ENCODE data around the gene NUDT15. TPM values are rescaled to one million over a fixed set of nuclear protein-coding genes. Genes with fewer than 3 reads are reported as not detected.

Gene NUDT15
- polyA plus RNA-seq, 3 donors, result 8.0 to 19.9 (median 11.2) TPM

- 68 to 96% (median 91%) methylated on average over 2 of the region's 2 CpGs for WGBS, 3 donors
- no peak overlapping the region for H3K27ac ChIP-seq (ENCODE audit: low read depth, low read length)
These were observed 48.7 kb downstream of the NUDT15 start for GRCh38 chr13:48086272-48086671.

DNA sequence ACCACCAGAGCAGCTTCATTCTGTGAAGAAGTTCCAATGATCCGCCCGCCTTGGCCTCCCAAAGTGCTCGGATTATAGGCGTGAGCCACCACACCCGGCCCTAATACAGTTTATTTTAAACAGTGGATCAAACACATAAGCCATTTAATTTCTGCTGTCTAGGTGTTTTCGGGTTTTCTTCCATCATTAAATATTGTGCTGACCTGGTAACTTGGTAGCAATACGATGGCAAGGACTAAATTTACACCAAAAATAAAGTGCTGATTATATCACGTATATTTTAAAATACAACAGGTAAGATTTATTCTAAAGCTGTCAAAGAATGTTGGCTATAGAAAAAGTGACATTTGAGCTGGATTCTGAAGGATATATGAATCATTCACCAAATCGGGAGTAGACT lies 56.1 kb downstream of the NUDT15 start:
- no peak overlapping the region for H3K27ac ChIP-seq (ENCODE audit: low read depth, low read length)
- 70 to 81% (median 74%) methylated on average over 9 of the region's 9 CpGs for WGBS, 3 donors

DNA sequence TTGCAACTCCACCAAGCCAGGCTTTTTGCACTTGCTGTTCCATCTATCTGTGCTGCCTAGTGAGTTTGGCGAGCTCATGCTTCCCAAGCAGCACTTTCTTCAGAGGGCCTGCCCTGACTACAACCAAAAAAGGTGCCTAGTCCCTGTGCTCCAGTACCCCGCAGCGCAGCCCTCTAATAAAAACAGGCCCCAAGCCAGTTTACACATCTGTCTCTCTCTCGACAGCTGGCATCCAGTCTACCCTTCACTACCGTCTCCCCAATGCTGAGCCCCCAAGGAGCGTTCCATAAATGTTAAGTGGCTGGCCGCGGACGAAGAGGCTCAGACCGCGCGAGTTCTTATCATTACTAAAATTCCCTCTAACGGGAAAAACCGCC lies 56.9 kb downstream of the NUDT15 start:
- 0 to 1% (median 0%) methylated on average over 14 of the region's 14 CpGs for WGBS, 3 donors
- H3K27ac ChIP-seq (ENCODE audit: low read depth, low read length), result no peak overlapping the region

DNA sequence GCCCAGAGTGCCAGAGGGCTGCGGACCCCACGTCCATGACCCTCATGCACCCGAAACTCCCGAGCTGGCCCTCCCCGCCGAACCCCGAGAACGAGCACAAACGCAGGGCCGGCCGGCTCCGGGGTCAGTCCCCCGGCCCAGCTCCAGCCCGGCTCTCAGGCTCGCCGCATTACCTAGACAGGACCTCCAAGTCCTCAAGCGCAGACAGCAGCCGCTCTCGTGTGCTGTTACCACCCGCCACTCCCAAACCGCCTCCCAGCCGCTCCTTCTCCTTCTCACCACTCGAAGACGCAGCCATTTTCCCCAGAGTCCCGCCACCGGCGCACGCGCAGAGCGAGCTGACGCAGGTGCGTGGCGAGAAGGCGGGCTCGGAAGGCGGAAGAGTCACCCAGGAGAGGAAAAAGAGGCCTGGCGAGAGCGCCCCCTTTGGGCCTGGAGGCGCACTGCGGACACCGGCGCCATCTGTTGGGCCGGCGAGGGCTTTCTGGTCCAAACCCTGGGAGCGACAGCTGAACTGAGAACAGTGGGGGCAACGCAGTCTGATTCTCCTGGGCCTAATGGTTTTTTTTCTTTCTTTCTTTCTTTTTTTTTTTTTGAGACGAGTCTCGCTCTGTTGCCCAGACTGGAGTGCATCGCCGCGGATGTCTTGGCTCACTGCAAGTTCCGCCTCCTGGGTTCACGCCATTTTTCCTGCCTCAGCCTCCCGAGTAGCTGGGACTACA lies 57.4 kb downstream of the NUDT15 start, which contains the start of gene MED4:
Gene MED4, minus strand, starts transcription at position 324 of the 722 bp plus-strand sequence. Its CDS starts 26 bp downstream, at position 298.
- WGBS, 3 donors, result 8 to 10% (median 9%) methylated on average over 52 to 54 of the region's 54 CpGs
- H3K27ac ChIP-seq (ENCODE audit: low read depth, low read length), result no peak within 1 kb of the TSS

- WGBS, 3 donors, result 24 to 74% (median 61%) methylated on average over 3 of the region's 3 CpGs
- no peak overlapping the region for H3K27ac ChIP-seq (ENCODE audit: low read depth, low read length)
These were observed 59.1 kb downstream of the NUDT15 start for GRCh38 chr13:48096670-48097069.

Other genes with a start within 250 kb of the NUDT15 start
- gene SUCLA2, start 36.5 kb upstream of the NUDT15 start, polyA plus RNA-seq, result 10 to 100 TPM; 23.4 to 63.5 (median 42.5) TPM
- 10 to 100 TPM; 24.6 to 68.5 (median 44.6) TPM for gene MED4, start 57.4 kb downstream of the NUDT15 start, polyA plus RNA-seq
- 100 to 1,000 TPM; 154 to 538 (median 387) TPM for gene ITM2B, start 195.5 kb downstream of the NUDT15 start, polyA plus RNA-seq

Data from adipose tissue (tissue), 3 donors.